Neural progenitor cell (in vitro differentiated cells): Measurements from ENCODE around the gene CACNA1C.

Source experiments
- EZH2 ChIP-seq: fragments of 200-600 bp; sonication (generic); IDR thresholded peaks from 2 replicates; pipeline ENCODE4 v1.6.1; 2017; ENCODE audit warnings: antibody characterized with exemption, mild to moderate bottlenecking, moderate library complexity
- EZH2phosphoT487 ChIP-seq: fragments of 200-600 bp; sonication (generic); IDR thresholded peaks from 2 replicates; pipeline ENCODE4 v1.6.1; 2017; ENCODE audit warnings: antibody characterized with exemption
- TF ChIP-seq, protein P1 (sequence below): fragments of 200-600 bp; sonication (generic); IDR thresholded peaks from 2 replicates; pipeline ENCODE4 v1.5.1; 2017; ENCODE audit warnings: antibody characterized with exemption, mild to moderate bottlenecking

DNA sequence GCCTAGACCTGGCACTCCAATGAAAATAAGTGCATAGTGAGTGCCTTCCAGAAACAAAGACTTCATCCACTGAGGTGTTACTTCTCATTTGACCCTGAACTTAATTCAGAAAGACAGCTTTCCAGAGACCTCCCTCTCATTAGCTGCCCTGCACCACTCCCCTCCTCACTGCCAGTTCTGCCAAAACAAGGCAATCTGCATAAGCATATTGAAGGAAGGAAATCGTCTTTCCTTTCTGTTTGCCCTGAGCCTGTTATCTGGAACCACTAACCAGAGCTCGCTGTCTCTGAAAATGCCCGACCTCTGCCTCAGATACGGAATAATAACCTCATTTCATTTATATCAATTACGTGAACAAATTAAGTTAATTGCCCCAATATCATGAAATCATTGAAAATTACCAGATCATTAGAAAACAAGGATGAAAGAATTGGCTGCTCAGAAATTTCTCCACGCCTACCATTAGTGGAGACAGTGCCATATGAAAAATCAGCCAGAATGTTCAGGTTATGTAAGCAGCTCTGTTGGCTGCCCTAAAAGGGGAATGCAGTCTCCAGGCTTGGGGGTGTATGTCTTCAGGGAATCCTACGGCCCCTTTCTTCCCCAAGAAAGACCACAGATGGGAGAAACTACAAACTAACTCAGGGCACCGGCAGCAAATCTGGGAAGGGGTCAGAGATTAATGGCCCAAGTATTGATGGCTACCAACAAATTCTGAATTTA lies 592.1 kb downstream of the CACNA1C start:
- TF ChIP-seq, protein P1, sequence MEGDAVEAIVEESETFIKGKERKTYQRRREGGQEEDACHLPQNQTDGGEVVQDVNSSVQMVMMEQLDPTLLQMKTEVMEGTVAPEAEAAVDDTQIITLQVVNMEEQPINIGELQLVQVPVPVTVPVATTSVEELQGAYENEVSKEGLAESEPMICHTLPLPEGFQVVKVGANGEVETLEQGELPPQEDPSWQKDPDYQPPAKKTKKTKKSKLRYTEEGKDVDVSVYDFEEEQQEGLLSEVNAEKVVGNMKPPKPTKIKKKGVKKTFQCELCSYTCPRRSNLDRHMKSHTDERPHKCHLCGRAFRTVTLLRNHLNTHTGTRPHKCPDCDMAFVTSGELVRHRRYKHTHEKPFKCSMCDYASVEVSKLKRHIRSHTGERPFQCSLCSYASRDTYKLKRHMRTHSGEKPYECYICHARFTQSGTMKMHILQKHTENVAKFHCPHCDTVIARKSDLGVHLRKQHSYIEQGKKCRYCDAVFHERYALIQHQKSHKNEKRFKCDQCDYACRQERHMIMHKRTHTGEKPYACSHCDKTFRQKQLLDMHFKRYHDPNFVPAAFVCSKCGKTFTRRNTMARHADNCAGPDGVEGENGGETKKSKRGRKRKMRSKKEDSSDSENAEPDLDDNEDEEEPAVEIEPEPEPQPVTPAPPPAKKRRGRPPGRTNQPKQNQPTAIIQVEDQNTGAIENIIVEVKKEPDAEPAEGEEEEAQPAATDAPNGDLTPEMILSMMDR = no peak
- TF ChIP-seq EZH2 = no peak
- TF ChIP-seq EZH2phosphoT487 = no peak
